ENCODE data around the gene PDHX. TPM values are rescaled to one million over a fixed set of nuclear protein-coding genes. Genes with fewer than 3 reads are reported as not detected.

The PDHX gene
- total RNA-seq, 1 donor from 2014 or later = 44.0 TPM

DNA sequence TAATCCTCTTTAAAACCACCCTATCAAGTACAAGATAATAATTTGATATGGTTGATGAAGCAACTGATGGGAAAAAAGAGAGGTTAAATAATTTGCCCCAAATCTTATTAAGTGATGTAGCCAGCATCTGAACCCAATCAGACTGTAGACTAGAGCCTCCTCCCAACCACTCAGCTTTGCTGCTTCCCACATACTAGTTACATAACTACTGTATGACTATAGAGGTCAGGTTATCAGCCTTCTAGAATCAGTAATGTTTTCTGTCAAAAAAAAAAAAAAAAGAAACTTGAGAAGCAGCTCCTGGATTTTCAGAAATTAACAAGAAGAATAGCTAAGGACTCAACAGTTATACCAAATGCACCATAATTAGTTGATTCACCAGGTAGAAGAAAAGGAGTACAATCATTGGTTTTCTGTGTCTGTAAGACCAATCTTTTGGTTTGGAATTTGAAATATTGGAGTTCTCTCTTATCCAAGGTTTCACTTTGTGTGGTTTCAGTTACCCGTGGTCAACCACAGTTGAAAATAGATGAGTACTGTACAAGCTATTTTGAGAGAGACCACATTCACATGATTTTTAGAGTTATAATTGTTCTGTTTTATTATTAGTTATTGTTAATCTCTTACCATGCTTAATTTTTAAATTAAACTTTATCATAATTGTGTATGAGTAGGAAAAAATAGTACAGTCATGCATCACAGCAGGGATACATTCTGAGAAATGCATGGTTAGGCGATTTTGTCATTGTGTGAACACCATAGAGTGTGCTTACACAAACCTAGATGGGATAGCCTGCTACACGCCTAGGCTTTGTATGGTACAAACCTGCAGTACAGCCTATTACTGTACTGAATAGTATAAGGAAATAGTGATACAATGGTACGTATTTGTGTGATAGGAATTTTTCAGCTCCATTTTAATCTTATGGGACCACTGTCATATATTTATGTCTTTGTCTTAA, 72.2 kb downstream of the PDHX start:
- peak overlapping the region; percentile 92 for H3K27ac Mint-ChIP-seq (ENCODE audit: unreplicated experiment)
- H3K36me3 Mint-ChIP-seq (ENCODE audit: low read depth, unreplicated experiment) = peaks cover 23% of the 10 kb centered on the region
- Histone ChIP-seq H4K20me1 (ENCODE audit: insufficient read depth, low read length) (no peaks in the 10 kb centered on the region), H3K27ac (ENCODE audit: low read depth, low read length) (peak overlapping the region; percentile 60), H3K27me3 (ENCODE audit: insufficient read depth, low read length) (no peaks in the 10 kb centered on the region), H3K36me3 (ENCODE audit: insufficient read depth, low read length) (peaks cover 12% of the 10 kb centered on the region), H2AFZ (ENCODE audit: low read depth, low read length) (no peak overlapping the region), H3K4me3 (ENCODE audit: insufficient read depth, low read depth, low read length) (no peak overlapping the region), H3K79me2 (ENCODE audit: insufficient read depth, low read length) (no peaks in the 10 kb centered on the region), H3K9ac (ENCODE audit: low read length) (peak overlapping the region; percentile 19), H3K4me2 (ENCODE audit: low read length) (peak overlapping the region; percentile 64), H3K4me1 (ENCODE audit: insufficient read depth, low read length) (peaks cover 28% of the 10 kb centered on the region), H3K9me3 (ENCODE audit: insufficient read depth, low read depth, low read length) (no peaks in the 10 kb centered on the region)
- no peaks in the 10 kb centered on the region for H3K27me3 Mint-ChIP-seq (ENCODE audit: low read depth, unreplicated experiment)
- H3K4me1 Mint-ChIP-seq (ENCODE audit: low read depth, unreplicated experiment) = peaks cover 27% of the 10 kb centered on the region
- FAIRE-seq (peak; percentile 66), DNase-seq (ENCODE audit: low read depth) (peak; percentile 85)
- peak overlapping the region; percentile 57 for H3K4me3 Mint-ChIP-seq (ENCODE audit: unreplicated experiment)
- TF ChIP-seq, protein P1, sequence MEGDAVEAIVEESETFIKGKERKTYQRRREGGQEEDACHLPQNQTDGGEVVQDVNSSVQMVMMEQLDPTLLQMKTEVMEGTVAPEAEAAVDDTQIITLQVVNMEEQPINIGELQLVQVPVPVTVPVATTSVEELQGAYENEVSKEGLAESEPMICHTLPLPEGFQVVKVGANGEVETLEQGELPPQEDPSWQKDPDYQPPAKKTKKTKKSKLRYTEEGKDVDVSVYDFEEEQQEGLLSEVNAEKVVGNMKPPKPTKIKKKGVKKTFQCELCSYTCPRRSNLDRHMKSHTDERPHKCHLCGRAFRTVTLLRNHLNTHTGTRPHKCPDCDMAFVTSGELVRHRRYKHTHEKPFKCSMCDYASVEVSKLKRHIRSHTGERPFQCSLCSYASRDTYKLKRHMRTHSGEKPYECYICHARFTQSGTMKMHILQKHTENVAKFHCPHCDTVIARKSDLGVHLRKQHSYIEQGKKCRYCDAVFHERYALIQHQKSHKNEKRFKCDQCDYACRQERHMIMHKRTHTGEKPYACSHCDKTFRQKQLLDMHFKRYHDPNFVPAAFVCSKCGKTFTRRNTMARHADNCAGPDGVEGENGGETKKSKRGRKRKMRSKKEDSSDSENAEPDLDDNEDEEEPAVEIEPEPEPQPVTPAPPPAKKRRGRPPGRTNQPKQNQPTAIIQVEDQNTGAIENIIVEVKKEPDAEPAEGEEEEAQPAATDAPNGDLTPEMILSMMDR (IDR thresholded peaks at IDR 0.05; ENCODE audit: insufficient read depth, low read depth, low read length) = no peak
- TF ChIP-seq EZH2 (IDR thresholded peaks at IDR 0.05; ENCODE audit: insufficient read depth, low read length) = no peak
- H3K9me3 Mint-ChIP-seq (ENCODE audit: unreplicated experiment) = no peaks in the 10 kb centered on the region

- no peaks in the 10 kb centered on the region for H3K27me3 Mint-ChIP-seq (ENCODE audit: low read depth, unreplicated experiment)
- H3K9me3 Mint-ChIP-seq (ENCODE audit: unreplicated experiment) = no peaks in the 10 kb centered on the region
- FAIRE-seq = no peak
- no peak overlapping the region for H3K27ac Mint-ChIP-seq (ENCODE audit: unreplicated experiment)
- Histone ChIP-seq H3K4me1 (ENCODE audit: insufficient read depth, low read length) (peaks cover 28% of the 10 kb centered on the region), H3K27ac (ENCODE audit: low read depth, low read length) (no peak overlapping the region), H2AFZ (ENCODE audit: low read depth, low read length) (no peak overlapping the region), H3K36me3 (ENCODE audit: insufficient read depth, low read length) (peaks cover 4% of the 10 kb centered on the region), H4K20me1 (ENCODE audit: insufficient read depth, low read length) (no peaks in the 10 kb centered on the region), H3K4me2 (ENCODE audit: low read length) (no peak overlapping the region), H3K27me3 (ENCODE audit: insufficient read depth, low read length) (no peaks in the 10 kb centered on the region), H3K9ac (ENCODE audit: low read length) (no peak overlapping the region), H3K4me3 (ENCODE audit: insufficient read depth, low read depth, low read length) (no peak overlapping the region), H3K9me3 (ENCODE audit: insufficient read depth, low read depth, low read length) (no peaks in the 10 kb centered on the region), H3K79me2 (ENCODE audit: insufficient read depth, low read length) (no peaks in the 10 kb centered on the region)
- peaks cover 7% of the 10 kb centered on the region for H3K36me3 Mint-ChIP-seq (ENCODE audit: low read depth, unreplicated experiment)
- no peak overlapping the region for H3K4me3 Mint-ChIP-seq (ENCODE audit: unreplicated experiment)
- H3K4me1 Mint-ChIP-seq (ENCODE audit: low read depth, unreplicated experiment) = peaks cover 27% of the 10 kb centered on the region
- TF ChIP-seq, protein P1 (IDR thresholded peaks at IDR 0.05; ENCODE audit: insufficient read depth, low read depth, low read length) = no peak
- no peak for TF ChIP-seq EZH2 (IDR thresholded peaks at IDR 0.05; ENCODE audit: insufficient read depth, low read length)
- no peak for DNase-seq (ENCODE audit: low read depth)
Measured at GRCh38 chr11:34990916-34991315, 74.5 kb downstream of the PDHX start.

- Mint-ChIP-seq H3K36me3 (ENCODE audit: low read depth, unreplicated experiment) (peaks cover 4% of the 10 kb centered on the region), H3K4me3 (ENCODE audit: unreplicated experiment) (no peak overlapping the region), H3K27me3 (ENCODE audit: low read depth, unreplicated experiment) (no peaks in the 10 kb centered on the region), H3K4me1 (ENCODE audit: low read depth, unreplicated experiment) (no peaks in the 10 kb centered on the region), H3K9me3 (ENCODE audit: unreplicated experiment) (no peaks in the 10 kb centered on the region), H3K27ac (ENCODE audit: unreplicated experiment) (no peak overlapping the region)
- Histone ChIP-seq H3K9ac (ENCODE audit: low read length) (no peak overlapping the region), H4K20me1 (ENCODE audit: insufficient read depth, low read length) (no peaks in the 10 kb centered on the region), H3K27me3 (ENCODE audit: insufficient read depth, low read length) (no peaks in the 10 kb centered on the region), H3K36me3 (ENCODE audit: insufficient read depth, low read length) (peaks cover 4% of the 10 kb centered on the region), H3K4me1 (ENCODE audit: insufficient read depth, low read length) (peaks cover 3% of the 10 kb centered on the region), H3K4me3 (ENCODE audit: insufficient read depth, low read depth, low read length) (no peak overlapping the region), H3K4me2 (ENCODE audit: low read length) (no peak overlapping the region), H3K27ac (ENCODE audit: low read depth, low read length) (no peak overlapping the region), H2AFZ (ENCODE audit: low read depth, low read length) (no peak overlapping the region), H3K9me3 (ENCODE audit: insufficient read depth, low read depth, low read length) (no peaks in the 10 kb centered on the region), H3K79me2 (ENCODE audit: insufficient read depth, low read length) (no peaks in the 10 kb centered on the region)
- no peak for TF ChIP-seq EZH2 (IDR thresholded peaks at IDR 0.05; ENCODE audit: insufficient read depth, low read length)
- TF ChIP-seq, protein P1 (IDR thresholded peaks at IDR 0.05; ENCODE audit: insufficient read depth, low read depth, low read length) = no peak
- FAIRE-seq (no peak), DNase-seq (ENCODE audit: low read depth) (no peak)
Measured at GRCh38 chr11:34994854-34995253, 78.4 kb downstream of the PDHX start.
